ENCODE results near the gene SLC7A6. TPM values are rescaled to one million over a fixed set of nuclear protein-coding genes. Genes with fewer than 3 reads are reported as not detected.

The SLC7A6 gene
- total and polyA plus RNA-seq, 2 of the 8 experiments (the other 6 are each of a cell fraction or from before 2014, with no cell fraction given): 28.0 to 37.8 TPM

- TF ChIP-seq, protein P1, sequence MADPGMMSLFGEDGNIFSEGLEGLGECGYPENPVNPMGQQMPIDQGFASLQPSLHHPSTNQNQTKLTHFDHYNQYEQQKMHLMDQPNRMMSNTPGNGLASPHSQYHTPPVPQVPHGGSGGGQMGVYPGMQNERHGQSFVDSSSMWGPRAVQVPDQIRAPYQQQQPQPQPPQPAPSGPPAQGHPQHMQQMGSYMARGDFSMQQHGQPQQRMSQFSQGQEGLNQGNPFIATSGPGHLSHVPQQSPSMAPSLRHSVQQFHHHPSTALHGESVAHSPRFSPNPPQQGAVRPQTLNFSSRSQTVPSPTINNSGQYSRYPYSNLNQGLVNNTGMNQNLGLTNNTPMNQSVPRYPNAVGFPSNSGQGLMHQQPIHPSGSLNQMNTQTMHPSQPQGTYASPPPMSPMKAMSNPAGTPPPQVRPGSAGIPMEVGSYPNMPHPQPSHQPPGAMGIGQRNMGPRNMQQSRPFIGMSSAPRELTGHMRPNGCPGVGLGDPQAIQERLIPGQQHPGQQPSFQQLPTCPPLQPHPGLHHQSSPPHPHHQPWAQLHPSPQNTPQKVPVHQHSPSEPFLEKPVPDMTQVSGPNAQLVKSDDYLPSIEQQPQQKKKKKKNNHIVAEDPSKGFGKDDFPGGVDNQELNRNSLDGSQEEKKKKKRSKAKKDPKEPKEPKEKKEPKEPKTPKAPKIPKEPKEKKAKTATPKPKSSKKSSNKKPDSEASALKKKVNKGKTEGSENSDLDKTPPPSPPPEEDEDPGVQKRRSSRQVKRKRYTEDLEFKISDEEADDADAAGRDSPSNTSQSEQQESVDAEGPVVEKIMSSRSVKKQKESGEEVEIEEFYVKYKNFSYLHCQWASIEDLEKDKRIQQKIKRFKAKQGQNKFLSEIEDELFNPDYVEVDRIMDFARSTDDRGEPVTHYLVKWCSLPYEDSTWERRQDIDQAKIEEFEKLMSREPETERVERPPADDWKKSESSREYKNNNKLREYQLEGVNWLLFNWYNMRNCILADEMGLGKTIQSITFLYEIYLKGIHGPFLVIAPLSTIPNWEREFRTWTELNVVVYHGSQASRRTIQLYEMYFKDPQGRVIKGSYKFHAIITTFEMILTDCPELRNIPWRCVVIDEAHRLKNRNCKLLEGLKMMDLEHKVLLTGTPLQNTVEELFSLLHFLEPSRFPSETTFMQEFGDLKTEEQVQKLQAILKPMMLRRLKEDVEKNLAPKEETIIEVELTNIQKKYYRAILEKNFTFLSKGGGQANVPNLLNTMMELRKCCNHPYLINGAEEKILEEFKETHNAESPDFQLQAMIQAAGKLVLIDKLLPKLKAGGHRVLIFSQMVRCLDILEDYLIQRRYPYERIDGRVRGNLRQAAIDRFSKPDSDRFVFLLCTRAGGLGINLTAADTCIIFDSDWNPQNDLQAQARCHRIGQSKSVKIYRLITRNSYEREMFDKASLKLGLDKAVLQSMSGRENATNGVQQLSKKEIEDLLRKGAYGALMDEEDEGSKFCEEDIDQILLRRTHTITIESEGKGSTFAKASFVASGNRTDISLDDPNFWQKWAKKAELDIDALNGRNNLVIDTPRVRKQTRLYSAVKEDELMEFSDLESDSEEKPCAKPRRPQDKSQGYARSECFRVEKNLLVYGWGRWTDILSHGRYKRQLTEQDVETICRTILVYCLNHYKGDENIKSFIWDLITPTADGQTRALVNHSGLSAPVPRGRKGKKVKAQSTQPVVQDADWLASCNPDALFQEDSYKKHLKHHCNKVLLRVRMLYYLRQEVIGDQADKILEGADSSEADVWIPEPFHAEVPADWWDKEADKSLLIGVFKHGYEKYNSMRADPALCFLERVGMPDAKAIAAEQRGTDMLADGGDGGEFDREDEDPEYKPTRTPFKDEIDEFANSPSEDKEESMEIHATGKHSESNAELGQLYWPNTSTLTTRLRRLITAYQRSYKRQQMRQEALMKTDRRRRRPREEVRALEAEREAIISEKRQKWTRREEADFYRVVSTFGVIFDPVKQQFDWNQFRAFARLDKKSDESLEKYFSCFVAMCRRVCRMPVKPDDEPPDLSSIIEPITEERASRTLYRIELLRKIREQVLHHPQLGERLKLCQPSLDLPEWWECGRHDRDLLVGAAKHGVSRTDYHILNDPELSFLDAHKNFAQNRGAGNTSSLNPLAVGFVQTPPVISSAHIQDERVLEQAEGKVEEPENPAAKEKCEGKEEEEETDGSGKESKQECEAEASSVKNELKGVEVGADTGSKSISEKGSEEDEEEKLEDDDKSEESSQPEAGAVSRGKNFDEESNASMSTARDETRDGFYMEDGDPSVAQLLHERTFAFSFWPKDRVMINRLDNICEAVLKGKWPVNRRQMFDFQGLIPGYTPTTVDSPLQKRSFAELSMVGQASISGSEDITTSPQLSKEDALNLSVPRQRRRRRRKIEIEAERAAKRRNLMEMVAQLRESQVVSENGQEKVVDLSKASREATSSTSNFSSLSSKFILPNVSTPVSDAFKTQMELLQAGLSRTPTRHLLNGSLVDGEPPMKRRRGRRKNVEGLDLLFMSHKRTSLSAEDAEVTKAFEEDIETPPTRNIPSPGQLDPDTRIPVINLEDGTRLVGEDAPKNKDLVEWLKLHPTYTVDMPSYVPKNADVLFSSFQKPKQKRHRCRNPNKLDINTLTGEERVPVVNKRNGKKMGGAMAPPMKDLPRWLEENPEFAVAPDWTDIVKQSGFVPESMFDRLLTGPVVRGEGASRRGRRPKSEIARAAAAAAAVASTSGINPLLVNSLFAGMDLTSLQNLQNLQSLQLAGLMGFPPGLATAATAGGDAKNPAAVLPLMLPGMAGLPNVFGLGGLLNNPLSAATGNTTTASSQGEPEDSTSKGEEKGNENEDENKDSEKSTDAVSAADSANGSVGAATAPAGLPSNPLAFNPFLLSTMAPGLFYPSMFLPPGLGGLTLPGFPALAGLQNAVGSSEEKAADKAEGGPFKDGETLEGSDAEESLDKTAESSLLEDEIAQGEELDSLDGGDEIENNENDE (IDR thresholded peaks at IDR 0.05; ENCODE audit: insufficient replicate concordance, low read length): no peak
- TF ChIP-seq BCL11A (IDR thresholded peaks at IDR 0.05; ENCODE audit: low read depth in 2 of 2, low read length in 2 of 2): no peak
Measured at GRCh38 chr16:68242085-68242484, 22.2 kb upstream of the SLC7A6 start (continued).
